Activated CD8-positive, alpha-beta memory T cell treated with anti-CD3 and anti-CD28 coated beads, Interleukin-2, amount 50 U/mL, for 1 hour (primary cell): Measurements from ENCODE around the gene ADORA1.

Experiments used
- DNase-seq: peaks from one replicate; pipeline ENCODE4 v3.0.0-alpha.2; 2020; ENCODE audit errors: extremely low read depth

Gene ADORA1

DNA sequence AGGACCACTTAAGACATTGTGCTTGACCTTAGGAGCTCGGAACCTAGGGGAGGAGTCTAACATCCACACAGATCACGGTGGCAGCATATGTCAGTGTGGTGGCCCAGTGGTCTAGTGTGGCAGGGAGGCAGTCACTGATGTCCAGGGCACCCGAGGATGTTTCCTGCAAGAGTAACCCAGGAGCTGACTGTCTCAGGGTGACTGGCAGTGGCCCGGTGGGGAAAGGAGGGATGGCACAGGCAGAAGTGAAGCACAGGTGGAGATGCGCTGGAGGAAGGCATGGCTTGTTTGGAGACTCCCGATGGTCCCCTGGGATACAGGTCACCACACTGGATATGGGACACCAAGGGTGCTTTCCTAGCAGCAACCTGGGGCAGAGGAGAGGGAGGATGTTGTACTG, 85.6 kb downstream of the ADORA1 start:
- DNase-seq: no peak

DNA sequence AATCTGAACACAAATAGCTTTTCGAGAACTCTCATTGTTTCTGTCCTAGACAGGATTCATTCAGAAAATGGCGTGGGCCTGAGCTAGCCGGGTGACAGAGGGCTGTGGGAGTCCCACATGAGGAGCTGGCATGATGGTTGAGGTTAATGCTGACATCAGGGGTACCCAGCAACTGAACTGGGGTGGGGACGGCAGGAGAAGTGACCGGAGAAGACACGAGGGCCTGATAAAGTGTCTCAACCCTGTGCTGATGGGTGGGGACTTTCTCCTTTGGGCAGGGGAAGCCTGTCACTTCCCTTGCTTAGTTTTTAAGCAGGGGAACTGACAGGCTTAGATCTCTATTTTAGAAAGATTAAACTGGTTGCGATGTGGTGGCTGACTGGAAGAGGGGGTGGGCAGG, 87.3 kb downstream of the ADORA1 start:
- DNase-seq: no peak

DNA sequence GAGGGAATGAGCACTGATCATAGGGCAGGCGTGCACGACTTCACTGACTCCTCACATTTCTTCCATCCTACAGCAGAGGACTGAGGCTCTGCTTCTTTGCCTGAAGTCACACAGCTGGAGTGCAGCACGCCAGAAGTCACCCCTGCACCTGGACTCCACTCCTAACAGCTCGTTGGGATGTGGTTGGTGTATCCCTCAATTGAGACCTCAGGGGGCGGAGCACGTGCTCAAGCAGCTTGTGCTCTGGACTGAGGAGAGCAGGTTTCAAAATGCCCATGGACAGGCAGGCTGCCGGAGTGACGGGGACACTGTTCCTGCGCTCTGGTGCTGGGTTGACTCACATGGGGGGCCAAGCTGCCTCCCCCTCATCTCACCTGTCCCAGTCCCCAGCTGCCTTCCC, 88.0 kb downstream of the ADORA1 start:
- DNase-seq: no peak

DNA sequence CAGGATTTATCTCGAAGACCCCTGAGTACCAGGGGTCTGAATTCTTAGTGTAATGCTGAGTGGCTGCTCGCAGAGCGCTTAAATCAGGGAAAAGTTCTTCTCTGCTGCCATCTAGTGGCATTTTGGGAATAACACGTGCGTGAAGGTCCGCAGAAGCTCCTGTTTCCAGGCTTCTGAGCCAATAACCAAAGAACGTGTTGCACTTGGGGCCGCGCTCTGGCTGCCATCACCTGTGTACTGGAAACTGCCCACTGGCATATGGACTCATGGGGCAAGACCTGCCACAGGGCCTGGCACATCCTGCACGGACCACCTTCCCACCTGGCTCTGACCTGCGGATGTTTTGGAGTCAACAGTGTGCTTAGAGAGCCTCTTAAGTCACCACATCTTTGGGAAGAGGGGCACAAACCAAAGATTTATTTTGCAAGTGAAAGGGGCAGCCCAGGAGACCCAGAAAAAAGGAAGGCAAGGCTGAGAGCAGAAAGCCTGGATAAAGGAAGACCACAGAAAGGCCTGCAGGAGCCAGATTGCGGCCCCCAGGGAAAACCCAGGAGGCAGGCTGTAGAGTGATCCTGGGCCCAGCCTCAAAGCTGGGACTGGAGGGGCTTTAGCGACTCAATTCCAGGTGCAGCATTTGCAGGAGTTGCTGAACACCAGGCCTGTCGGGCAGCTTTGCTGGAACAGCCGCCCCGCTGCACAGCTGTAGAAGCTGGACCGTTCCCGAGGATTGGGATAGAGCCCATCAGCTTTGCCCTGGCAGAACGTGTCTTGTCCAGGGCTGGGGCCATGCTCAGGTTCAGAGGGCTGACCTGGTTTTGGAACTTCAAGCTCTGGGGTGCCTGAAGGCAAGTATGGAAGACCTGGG, 89.0 kb downstream of the ADORA1 start:
- DNase-seq: peak; percentile 7
